ENCODE measurements around the gene LRP1.

LRP1 gene

GRCh38 chr12:57198329-57198728 lies 70.0 kb downstream of the LRP1 start:
- DNase-seq: no peak

GRCh38 chr12:57199191-57199590 lies 70.9 kb downstream of the LRP1 start:
- DNase-seq: no peak

GRCh38 chr12:57200497-57200896 lies 72.2 kb downstream of the LRP1 start:
- no peak for DNase-seq

GRCh38 chr12:57201219-57201618 lies 72.9 kb downstream of the LRP1 start:
- no peak for DNase-seq

- no peak for DNase-seq
Measured at GRCh38 chr12:57201631-57202030, 73.3 kb downstream of the LRP1 start.

GRCh38 chr12:57202321-57202720 lies 74.0 kb downstream of the LRP1 start:
- no peak for DNase-seq

GRCh38 chr12:57203201-57203600 lies 74.9 kb downstream of the LRP1 start:
- DNase-seq: no peak

GRCh38 chr12:57203791-57204190 lies 75.5 kb downstream of the LRP1 start:
- no peak for DNase-seq

GRCh38 chr12:57204454-57204853 lies 76.2 kb downstream of the LRP1 start:
- DNase-seq: no peak

GRCh38 chr12:57205186-57205585 lies 76.9 kb downstream of the LRP1 start:
- no peak for DNase-seq

- DNase-seq: no peak
Measured at GRCh38 chr12:57205931-57206330, 77.6 kb downstream of the LRP1 start.

- no peak for DNase-seq
Measured at GRCh38 chr12:57207731-57208630, 79.7 kb downstream of the LRP1 start.

- DNase-seq: no peak
Measured at GRCh38 chr12:57208631-57209282, 80.5 kb downstream of the LRP1 start.

- no peak for DNase-seq
Measured at GRCh38 chr12:57209916-57210315, 81.6 kb downstream of the LRP1 start.

- DNase-seq: no peak
Measured at GRCh38 chr12:57210461-57210860, 82.2 kb downstream of the LRP1 start.

GRCh38 chr12:57210926-57211692 lies 82.8 kb downstream of the LRP1 start:
- DNase-seq: no peak

- no peak for DNase-seq
Measured at GRCh38 chr12:57211791-57212700, 83.8 kb downstream of the LRP1 start.

GRCh38 chr12:57212701-57213057 lies 84.4 kb downstream of the LRP1 start:
- no peak for DNase-seq

GRCh38 chr12:57213058-57213715 lies 84.9 kb downstream of the LRP1 start:
- DNase-seq: peak; percentile 78

- no peak for DNase-seq
Measured at GRCh38 chr12:57213763-57214397, 85.6 kb downstream of the LRP1 start.

- DNase-seq: peak; percentile 58
Measured at GRCh38 chr12:57214398-57214781, 86.1 kb downstream of the LRP1 start.

- DNase-seq: no peak
Measured at GRCh38 chr12:57215065-57215464, 86.8 kb downstream of the LRP1 start.

All from fibroblast of upper back skin (primary cell).